Coronary artery (tissue), 2 donors: Measurements from ENCODE around the gene GREM1.

Source experiments
- DNase-seq: peaks from one replicate; pipeline ENCODE4 v3.0.0-alpha.2; 2017; ENCODE audit warnings: low spot score
- H3K27ac ChIP-seq, 2 donors: fragments of 200-600 bp; sonication (generic); one replicate each; pipeline ENCODE4 v1.5.1; 2016 to 2019
- H3K4me3 ChIP-seq: fragments of 200-600 bp; sonication (generic); 2 replicates; pipeline ENCODE4 v1.5.1; 2016; ENCODE audit warnings: mild to moderate bottlenecking, moderate library complexity
- TF ChIP-seq, protein P1 (sequence below): fragments of 200-600 bp; sonication (generic); IDR thresholded peaks from one replicate; pipeline ENCODE4 v1.5.1; 2019; ENCODE audit warnings: antibody characterized with exemption

Gene GREM1

DNA sequence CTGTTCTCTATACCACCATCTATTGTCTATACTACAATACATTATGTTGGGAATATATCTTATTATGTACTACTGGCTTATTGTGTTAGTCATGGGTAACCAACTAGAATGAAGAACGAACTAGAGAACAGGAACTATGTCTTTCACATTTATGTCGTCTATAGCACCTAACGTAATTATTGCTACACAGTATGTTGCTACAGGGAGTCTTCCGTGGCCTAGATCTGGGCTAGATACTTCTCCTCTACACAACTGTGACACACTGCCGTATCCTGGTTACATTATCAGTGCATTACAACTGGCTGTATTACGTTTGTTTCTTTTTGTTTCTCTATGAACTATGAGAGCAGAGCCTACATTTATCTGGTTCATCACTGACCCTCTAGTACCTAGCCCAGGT lies 42.3 kb upstream of the GREM1 start:
- Histone ChIP-seq H3K4me3 (no peak overlapping the region), H3K27ac (no peak overlapping the region)
- no peak for DNase-seq
- TF ChIP-seq, protein P1, sequence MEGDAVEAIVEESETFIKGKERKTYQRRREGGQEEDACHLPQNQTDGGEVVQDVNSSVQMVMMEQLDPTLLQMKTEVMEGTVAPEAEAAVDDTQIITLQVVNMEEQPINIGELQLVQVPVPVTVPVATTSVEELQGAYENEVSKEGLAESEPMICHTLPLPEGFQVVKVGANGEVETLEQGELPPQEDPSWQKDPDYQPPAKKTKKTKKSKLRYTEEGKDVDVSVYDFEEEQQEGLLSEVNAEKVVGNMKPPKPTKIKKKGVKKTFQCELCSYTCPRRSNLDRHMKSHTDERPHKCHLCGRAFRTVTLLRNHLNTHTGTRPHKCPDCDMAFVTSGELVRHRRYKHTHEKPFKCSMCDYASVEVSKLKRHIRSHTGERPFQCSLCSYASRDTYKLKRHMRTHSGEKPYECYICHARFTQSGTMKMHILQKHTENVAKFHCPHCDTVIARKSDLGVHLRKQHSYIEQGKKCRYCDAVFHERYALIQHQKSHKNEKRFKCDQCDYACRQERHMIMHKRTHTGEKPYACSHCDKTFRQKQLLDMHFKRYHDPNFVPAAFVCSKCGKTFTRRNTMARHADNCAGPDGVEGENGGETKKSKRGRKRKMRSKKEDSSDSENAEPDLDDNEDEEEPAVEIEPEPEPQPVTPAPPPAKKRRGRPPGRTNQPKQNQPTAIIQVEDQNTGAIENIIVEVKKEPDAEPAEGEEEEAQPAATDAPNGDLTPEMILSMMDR, result no peak

- TF ChIP-seq, protein P1, result no peak
- Histone ChIP-seq H3K4me3 (no peak overlapping the region), H3K27ac (no peak overlapping the region)
- no peak for DNase-seq
Measured at GRCh38 chr15:32676169-32676568, 41.6 kb upstream of the GREM1 start.

- H3K27ac ChIP-seq, result no peak overlapping the region
- no peak overlapping the region for H3K4me3 ChIP-seq
- no peak for DNase-seq
- TF ChIP-seq, protein P1, result no peak
Measured at GRCh38 chr15:32677238-32677750, 40.5 kb upstream of the GREM1 start.

GRCh38 chr15:32679298-32679690 lies 38.5 kb upstream of the GREM1 start:
- TF ChIP-seq, protein P1, result no peak
- no peak overlapping the region for H3K27ac ChIP-seq
- no peak overlapping the region for H3K4me3 ChIP-seq
- DNase-seq, result no peak

DNA sequence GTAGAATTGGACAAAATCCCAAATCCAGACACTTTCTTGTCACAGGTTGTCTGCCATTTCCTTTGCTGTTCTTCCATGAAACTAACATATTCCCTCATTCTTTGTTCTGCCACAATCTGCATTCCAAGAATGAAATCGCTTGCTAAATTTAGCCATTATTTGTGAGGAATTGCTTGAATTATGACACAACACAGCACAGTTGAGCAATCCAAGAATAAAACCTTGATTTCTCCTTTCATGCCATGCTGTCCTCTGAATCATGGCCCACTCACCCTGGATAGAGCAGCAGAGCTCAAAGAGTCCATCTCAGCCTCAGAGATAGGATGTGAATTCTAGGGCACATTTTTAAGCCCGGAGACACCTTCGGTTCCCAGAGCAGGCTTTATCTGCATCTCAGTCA lies 35.2 kb upstream of the GREM1 start:
- TF ChIP-seq, protein P1, result no peak
- no peak overlapping the region for H3K27ac ChIP-seq
- no peak for DNase-seq
- H3K4me3 ChIP-seq, result no peak overlapping the region

DNA sequence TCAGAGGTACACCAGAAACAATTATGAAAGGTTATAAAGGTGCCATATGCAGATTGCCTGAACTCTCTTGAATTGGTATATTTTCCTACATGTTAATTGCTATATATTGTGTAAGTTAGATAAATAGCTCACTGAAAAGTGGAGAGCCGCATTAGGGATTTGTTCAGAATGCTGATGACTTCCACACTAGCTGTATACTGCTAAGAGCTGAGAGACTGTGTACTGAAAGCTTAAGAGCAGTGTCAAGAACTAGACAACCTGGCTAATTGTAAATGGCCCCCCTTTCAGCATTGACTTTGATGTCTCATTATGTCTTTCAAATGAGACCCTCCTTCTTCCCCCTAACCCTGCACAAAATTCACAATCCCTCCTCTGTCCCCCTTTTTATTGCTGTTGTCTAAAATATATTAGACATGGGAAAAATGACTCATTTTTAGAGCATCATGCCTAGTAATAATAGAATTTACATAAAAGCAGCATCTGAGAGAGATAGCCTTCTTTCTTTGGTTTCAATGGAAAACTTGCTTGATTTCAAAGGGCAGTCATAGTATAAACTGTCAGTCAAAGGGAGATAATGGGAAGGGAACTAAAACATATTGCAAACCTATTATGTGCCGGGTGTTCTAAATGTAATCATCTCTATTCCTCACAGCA lies 34.7 kb upstream of the GREM1 start:
- no peak overlapping the region for H3K4me3 ChIP-seq
- H3K27ac ChIP-seq, result no peak overlapping the region
- DNase-seq, result no peak
- TF ChIP-seq, protein P1, result no peak

GRCh38 chr15:32683906-32684584 lies 33.8 kb upstream of the GREM1 start:
- TF ChIP-seq, protein P1, result no peak
- Histone ChIP-seq H3K4me3 (no peak overlapping the region), H3K27ac (no peak overlapping the region)
- DNase-seq, result no peak
